Loucy (cell line): ENCODE measurements around the gene ROMO1.

Experiments
- CTCF ChIP-seq: fragments of 200-600 bp; sonication (generic); conservative IDR thresholded peaks from 2 replicates; pipeline ENCODE4 v1.5.1; 2014; ENCODE audit warnings: mild to moderate bottlenecking, antibody characterized with exemption, low read length
- EZH2phosphoT487 ChIP-seq: fragments of 200-600 bp; IDR thresholded peaks from 2 replicates; pipeline ENCODE4 v1.6.1; 2018; ENCODE audit warnings: antibody characterized with exemption, mild to moderate bottlenecking, moderate library complexity, borderline replicate concordance

GRCh38 chr20:35653893-35654292 lies 45.3 kb upstream of the ROMO1 start:
- TF ChIP-seq CTCF (no peak), EZH2phosphoT487 (no peak)
